GM12878 (cell line): Measurements from ENCODE around the gene ZNF469. TPM values are rescaled to one million over a fixed set of nuclear protein-coding genes. Genes with fewer than 3 reads are reported as not detected.

Experiments
- ATAC-seq: fragments of 200-7000 bp; cut with Tn5 transposase; 3 replicates; pipeline ENCODE4 v1.9.1; 2020; ENCODE audit warnings: mild to moderate bottlenecking, moderate library complexity
- BruUV-seq: library from RNA; stranded (reverse); fragments of 400-500 nt; replicated peaks from 2 replicates; lab custom pipeline; 2021; lab: Mats Ljungman, UMichigan
- CTCF ChIA-PET: fragments of 300-600 bp; sonication (Branson Sonifier 250); formaldehyde crosslinking; extraction: SDS; loops from one replicate; lab custom pipeline; 2021; ENCODE audit warnings: inconsistent platforms; lab: Yijun Ruan, JAX
- POLR2A ChIA-PET: fragments of 350-600 bp; formaldehyde crosslinking; extraction: SDS; loops from one replicate; lab custom pipeline; 2021; ENCODE audit warnings: inconsistent platforms; lab: Charles Lee
- RAD21 ChIA-PET: fragments of 300-600 bp; sonication (Branson Sonifier 250); formaldehyde crosslinking; loops from one replicate; lab custom pipeline; 2023; ENCODE audit warnings: antibody characterized with exemption; ENCODE audit not compliant: unreplicated experiment; lab: Charles Lee
- SMC1A ChIA-PET: fragments of 300-600 bp; sonication (Branson Sonifier 250); formaldehyde crosslinking; loops from one replicate; lab custom pipeline; 2023; ENCODE audit not compliant: unreplicated experiment, uncharacterized antibody; lab: Charles Lee
- DNase-seq: peaks from one replicate; pipeline ENCODE4 v3.0.0-alpha.2; 2011; ENCODE audit warnings: low read depth, low spot score
- FAIRE-seq: peaks from 3 replicates; lab custom pipeline; 2011; peaks lifted over from hg19 to GRCh38; lab: Jason Lieb, UNC
- H2AFZ ChIP-seq: 2 replicates; pipeline ENCODE4 v1.6.0; 2011; ENCODE audit warnings: low read depth, low read length, control low read depth; ENCODE audit not compliant: control insufficient read depth
- H3K27ac ChIP-seq: 2 replicates; pipeline ENCODE4 v1.5.1; 2011; ENCODE audit warnings: control low read depth; ENCODE audit not compliant: control insufficient read depth, insufficient read depth
- H3K27me3 ChIP-seq, 2 experiments: replicated peaks in 1 of 2; 2 replicates each; pipeline versions ENCODE4 v1.6.0 to v1.6.1; 2011; ENCODE audit warnings: low read length in 1 of 2; ENCODE audit not compliant: control insufficient read depth in 2 of 2, insufficient read depth in 2 of 2
- H3K36me3 ChIP-seq, 2 experiments: 2 replicates each; pipeline ENCODE4 v1.5.1; 2011; ENCODE audit warnings: low read length in 1 of 2; ENCODE audit not compliant: control insufficient read depth in 2 of 2, insufficient read depth in 2 of 2
- H3K4me1 ChIP-seq: 2 replicates; pipeline ENCODE4 v1.6.1; 2011; ENCODE audit warnings: mild to moderate bottlenecking, low read length, moderate library complexity, mixed read lengths; ENCODE audit not compliant: control insufficient read depth, insufficient read depth
- H3K4me2 ChIP-seq: 2 replicates; pipeline ENCODE4 v1.6.0; 2011; ENCODE audit warnings: control low read depth; ENCODE audit not compliant: control insufficient read depth, insufficient read depth
- H3K4me3 ChIP-seq: fragments of 200-600 bp; sonication (generic); 2 replicates; pipeline ENCODE4 v1.5.1; 2016
- H3K79me2 ChIP-seq: 2 replicates; pipeline ENCODE4 v1.6.0; 2011; ENCODE audit warnings: low read length; ENCODE audit not compliant: control insufficient read depth, insufficient read depth
- H3K9ac ChIP-seq: 2 replicates; pipeline ENCODE4 v1.8.0; 2011; ENCODE audit warnings: low read length, control low read depth, mixed read lengths; ENCODE audit not compliant: control insufficient read depth, insufficient read depth
- H3K9me3 ChIP-seq: replicated peaks from 3 replicates; pipeline ENCODE4 v1.5.1; 2011; ENCODE audit warnings: mild to moderate bottlenecking, low read length; ENCODE audit not compliant: control insufficient read depth, insufficient read depth
- H4K20me1 ChIP-seq: 2 replicates; pipeline ENCODE4 v1.6.0; 2011; ENCODE audit not compliant: control insufficient read depth, insufficient read depth
- PKNOX1 ChIP-seq: fragments of 450-650 bp; IDR thresholded peaks from 2 replicates; pipeline ENCODE4 v1.6.1; 2016; ENCODE audit warnings: mild to moderate bottlenecking
- ZBTB40 ChIP-seq: fragments of 450-650 bp; IDR thresholded peaks from 2 replicates; pipeline ENCODE4 v1.6.1; 2016; ENCODE audit warnings: mild to moderate bottlenecking, moderate library complexity, borderline replicate concordance
- ZNF687 ChIP-seq: fragments of 450-650 bp; IDR thresholded peaks from 2 replicates; pipeline ENCODE4 v1.6.1; 2017; ENCODE audit warnings: mild to moderate bottlenecking, moderate library complexity
- WGBS: methylation state at CpG from one replicate; pipeline ENCODE4 v1.1.6; 2016; ENCODE audit warnings: low lambda C conversion rate; ENCODE audit not compliant: insufficient replicate concordance, insufficient coverage; ENCODE audit errors: missing lambda C conversion rate; 5-methylcytosine and 5-hydroxymethylcytosine counted together
- in situ Hi-C: fragments of 300-500 bp; cut with MboI; formaldehyde crosslinking; loops from 9 replicates; pipeline ENCODE4 v1.14.3; 2018; ENCODE audit warnings: mixed read lengths
- intact Hi-C: fragments of 100-400 bp; cut with micrococcal nuclease; formaldehyde crosslinking; loops from one replicate; pipeline ENCODE4 v1.14.2; 2022; ENCODE audit not compliant: unreplicated experiment
- polyA plus RNA-seq, 11 experiments: library from polyadenylated mRNA; depleted of rRNA in 4 of 11; unstranded in 6 of 11; stranded (reverse) in 5 of 11; fragments of >200 nt; fragmentation: Nextera tagmentation in 4 of 11; fragmentation: Illumina TruSeq in 1 of 11; extraction: Ambion mirVana in 4 of 11; extraction: Trizol in 1 of 11; gene quantifications; 1 replicate in 1 of 11; 2 replicates in 10 of 11; pipeline versions ENCODE4 v1.2.1 to v1.2.3, GENCODE V29; 2011 to 2016; ENCODE audit warnings: inconsistent platforms in 2 of 11, missing spikeins in 2 of 11, low read depth in 1 of 11
- total RNA-seq, 4 experiments: library from RNA; depleted of rRNA in 3 of 4; stranded (reverse); fragments of >200 nt in 3 of 4; fragmentation: Illumina TruSeq in 1 of 4; extraction: Trizol in 1 of 4; gene quantifications; 2 replicates each; pipeline versions ENCODE4 v1.2.1 to v1.2.3, GENCODE V29; 2013 to 2021

ZNF469 gene
- total and polyA plus RNA-seq, 10 of the 15 experiments (the other 5 are each of a cell fraction or from before 2014, with no cell fraction given), result 0.01 to 0.21 (median 0.04) TPM; not detected in 3

GRCh38 chr16:88427376-88427775, 44.6 kb downstream of the ZNF469 start:
- SMC1A ChIA-PET, result no interaction called here
- in situ Hi-C loops (loop anchor here (25.0 kb wide), 1 partner anchor 465 kb away; the partner anchor contains the start of gene BANP), intact Hi-C loops (no loop called here)
- Histone ChIP-seq H3K9ac (no peak overlapping the region), H3K27ac (no peak overlapping the region), H4K20me1 (no peaks in the 10 kb centered on the region), H3K79me2 (no peaks in the 10 kb centered on the region), H3K4me3 (no peak overlapping the region), H3K4me2 (no peak overlapping the region)
- POLR2A ChIA-PET, result no interaction called here
- FAIRE-seq, result no peak
- WGBS, result 43% methylated on average over 16 of the region's 19 CpGs
- CTCF ChIA-PET, result interaction anchor here (1.5 kb wide), 1 partner anchor 11 kb away, joined by 7 read pairs; no protein-coding TSS in a partner anchor
- RAD21 ChIA-PET, result no interaction called here
- BruUV-seq, result no TSS peak
- no peak for DNase-seq
- TF ChIP-seq ZBTB40 (no peak), ZNF687 (no peak), PKNOX1 (no peak)
- TF ChIP-seq, all 136 proteins: peak for 0
- ATAC-seq, result no peak
- H3K4me1 ChIP-seq, result no peaks in the 10 kb centered on the region
- H3K9me3 ChIP-seq, result no peaks in the 10 kb centered on the region
- H2AFZ ChIP-seq, result no peak overlapping the region
- no peaks in the 10 kb centered on the region for H3K27me3 ChIP-seq
- H3K36me3 ChIP-seq, result no peaks in the 10 kb centered on the region
